Lung (tissue), 12 donors: ENCODE results near the gene NBEA. TPM values are rescaled to one million over a fixed set of nuclear protein-coding genes. Genes with fewer than 3 reads are reported as not detected.

Experiments
- ATAC-seq: fragments of 200-7000 bp; cut with Tn5 transposase; one replicate; pipeline ENCODE4 v1.9.1; 2020; ENCODE audit warnings: moderate number of reproducible peaks; ENCODE audit not compliant: insufficient read depth, low FRiP score
- DNase-seq, 3 donors: peaks; one replicate each; pipeline ENCODE4 v3.0.0-alpha.2; 2013 to 2017
- H3K27ac ChIP-seq, 2 donors: one replicate each; pipeline ENCODE4 v1.5.1; 2013; ENCODE audit warnings: mild to moderate bottlenecking in 2 of 2, moderate library complexity in 2 of 2, control low read depth in 1 of 2, inconsistent platforms in 1 of 2, low read depth in 1 of 2, low read length in 1 of 2
- H3K27me3 ChIP-seq, 3 donors: one replicate each; pipeline ENCODE4 v1.5.1; 2013; ENCODE audit warnings: low read length in 2 of 3; ENCODE audit not compliant: control insufficient read depth in 3 of 3, insufficient read depth in 3 of 3
- H3K36me3 ChIP-seq, 4 donors: one replicate each; pipeline ENCODE4 v1.5.1; 2013; ENCODE audit warnings: low read length in 4 of 4, mild to moderate bottlenecking in 1 of 4, moderate library complexity in 1 of 4; ENCODE audit not compliant: control insufficient read depth in 4 of 4, insufficient read depth in 4 of 4
- H3K4me1 ChIP-seq, 5 donors: one replicate each; pipeline ENCODE4 v1.5.1; 2013; ENCODE audit warnings: low read length in 5 of 5, mild to moderate bottlenecking in 2 of 5, moderate library complexity in 1 of 5; ENCODE audit not compliant: control insufficient read depth in 5 of 5, insufficient read depth in 5 of 5
- H3K4me3 ChIP-seq: one replicate; pipeline ENCODE4 v1.5.1; 2013; ENCODE audit warnings: mild to moderate bottlenecking, control low read depth, moderate library complexity
- H3K9ac ChIP-seq, 2 donors: one replicate each; pipeline ENCODE4 v1.5.1; 2013; ENCODE audit warnings: low read length in 2 of 2, control low read depth in 1 of 2; ENCODE audit not compliant: insufficient read depth in 1 of 2
- H3K9me3 ChIP-seq, 4 donors: one replicate each; pipeline ENCODE4 v1.5.1; 2013; ENCODE audit warnings: low read length in 3 of 4, mild to moderate bottlenecking in 1 of 4, moderate library complexity in 1 of 4; ENCODE audit not compliant: control insufficient read depth in 4 of 4, insufficient read depth in 3 of 4
- CTCF ChIP-seq: IDR thresholded peaks from 2 replicates; pipeline ENCODE4 v1.5.1; 2012; ENCODE audit warnings: mild to moderate bottlenecking; ENCODE audit errors: control extremely low read depth, extremely low read depth
- WGBS, 2 donors: extraction: QIAGEN DNeasy Blood & Tissue Kit; methylation state at CpG; one replicate each; pipeline ENCODE4 v1.1.7; 2013; 5-methylcytosine and 5-hydroxymethylcytosine counted together
- polyA plus RNA-seq, 2 donors: library from polyadenylated mRNA; stranded (reverse); fragments of 200-250 nt; gene quantifications; one replicate each; pipeline ENCODE4 v1.2.1, GENCODE V29; 2013
- total RNA-seq, 2 donors: library from RNA; depleted of rRNA in 1 of 2; stranded (reverse); fragments of >200 nt in 1 of 2; gene quantifications; one replicate each; pipeline ENCODE4 v1.2.1, GENCODE V29; 2014 to 2021
- donor health status: control.
- donor health status: control.
- donor health status: Bipolar disorder and iron deficiency.
- donor health status: healthy.
- donor health status: DM: yes; HTN: yes; CAD: no.

NBEA gene
- total and polyA plus RNA-seq, 4 donors, result 1.6 to 26.5 (median 5.3) TPM

GRCh38 chr13:35179920-35180663 is 238.0 kb downstream of the NBEA start:
- no peak for DNase-seq
- 70 to 83% methylated on average over 3 of the region's 3 CpGs for WGBS, 2 donors
- no peak for ATAC-seq

GRCh38 chr13:35190241-35190640 is 248.2 kb downstream of the NBEA start:
- Histone ChIP-seq H3K9ac (no peak overlapping the region), H3K36me3 (peaks cover 0 to 3% (median 1%) of the 10 kb centered on the region in 4 donors), H3K4me1 (no peaks in the 10 kb centered on the region), H3K27me3 (no peaks in the 10 kb centered on the region), H3K27ac (no peak overlapping the region), H3K9me3 (peaks cover 0 to 10% (median 3%) of the 10 kb centered on the region in 4 donors), H3K4me3 (no peak overlapping the region)
- TF ChIP-seq CTCF, result no peak
- ATAC-seq (no peak), DNase-seq (peak in 1 of 3 donors; percentile 4)
- WGBS, 2 donors, result 87 to 89% methylated on average over 2 of the region's 2 CpGs

More at GRCh38 chr13:35179920-35180663, 238.0 kb downstream of the NBEA start:
- no peaks in the 10 kb centered on the region for H3K27me3 ChIP-seq
- H3K4me3 ChIP-seq, result no peak overlapping the region
- peak overlapping the region in 1 of 2 donors; percentile 70 for H3K27ac ChIP-seq
- peaks cover 0 to 5% (median 0%) of the 10 kb centered on the region in 4 donors for H3K36me3 ChIP-seq
- no peak overlapping the region for H3K9ac ChIP-seq
- no peak for TF ChIP-seq CTCF
- peaks cover 0 to 2% (median 0%) of the 10 kb centered on the region in 5 donors for H3K4me1 ChIP-seq
- H3K9me3 ChIP-seq, result no peaks in the 10 kb centered on the region

GRCh38 chr13:35191883-35192282 is 249.8 kb downstream of the NBEA start:
- H3K9ac ChIP-seq, result no peak overlapping the region
- H3K27ac ChIP-seq, result no peak overlapping the region
- no peak overlapping the region for H3K4me3 ChIP-seq
- no peaks in the 10 kb centered on the region for H3K4me1 ChIP-seq
- ATAC-seq (no peak), DNase-seq (no peak)
- peaks cover 0 to 10% (median 3%) of the 10 kb centered on the region in 4 donors for H3K9me3 ChIP-seq
- no peak for TF ChIP-seq CTCF
- H3K36me3 ChIP-seq, result peaks cover 0 to 6% (median 3%) of the 10 kb centered on the region in 4 donors
- no peaks in the 10 kb centered on the region for H3K27me3 ChIP-seq
- 86 to 95% methylated on average over 2 of the region's 2 CpGs for WGBS, 2 donors
